ENCODE results near the gene TRIM47. TPM values are rescaled to one million over a fixed set of nuclear protein-coding genes. Genes with fewer than 3 reads are reported as not detected.

The TRIM47 gene
- total RNA-seq, 1 experiment from 2014 or later = 125 TPM

DNA sequence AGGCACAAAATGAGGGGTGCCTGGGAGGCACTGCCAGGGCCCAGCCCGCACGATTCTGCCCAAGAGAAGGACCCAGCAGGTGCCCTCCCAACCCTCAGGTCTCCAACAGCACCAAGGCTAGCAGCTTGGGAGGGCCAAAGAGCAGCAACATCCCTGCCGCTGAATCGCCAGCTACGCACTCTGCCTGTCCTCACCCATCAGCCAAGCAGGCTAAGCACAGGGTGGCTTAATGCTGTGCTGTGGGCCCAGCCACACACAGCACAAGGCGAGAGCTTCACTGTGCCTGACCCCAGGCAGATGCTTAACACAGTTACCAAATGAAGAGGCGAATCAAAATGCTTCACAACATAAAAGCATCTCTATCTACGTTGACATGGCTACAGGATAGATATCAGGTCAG lies 36.9 kb upstream of the TRIM47 start:
- Histone ChIP-seq H3K4me1 (ENCODE audit: control insufficient read depth, insufficient read depth, low read length) (no peaks in the 10 kb centered on the region), H3K27ac (ENCODE audit: low read length) (no peak overlapping the region), H3K4me3 (ENCODE audit: low read depth in 2 of 2, low read length in 2 of 2) (no peak overlapping the region), H3K27me3 (ENCODE audit: control insufficient read depth, insufficient read depth, low read length) (no peaks in the 10 kb centered on the region), H3K36me3 (ENCODE audit: control insufficient read depth, insufficient read depth, low read length) (no peaks in the 10 kb centered on the region), H3K9me3 (ENCODE audit: control insufficient read depth, insufficient read depth, low read depth, low read length) (no peaks in the 10 kb centered on the region)
- ChIA-PET CTCF (no interaction called here), POLR2A (no interaction called here)
- DNase-seq (ENCODE audit: low read depth, low spot score) (no peak), ATAC-seq (0 out of 2 replicates have a peak, but pooled peaks have one; percentile 22)
- in situ Hi-C loops (cut with HindIII; ENCODE audit: low pct_unique_long_range_greater_than_20kb, low sequenced_read_pairs) (no loop called here), intact Hi-C loops (cut with micrococcal nuclease; ENCODE audit: unreplicated experiment) (no loop called here)
- TF ChIP-seq POLR2AphosphoS5 (IDR thresholded peaks at IDR 0.05; ENCODE audit: low read depth, low read length) (no peak), SIN3A (IDR thresholded peaks at IDR 0.05; ENCODE audit: borderline replicate concordance, insufficient read depth, low read depth, low read length) (no peak), TCF7L2 (IDR thresholded peaks at IDR 0.05; ENCODE audit: low read depth, low read length) (no peak)
- TF ChIP-seq, protein P1, sequence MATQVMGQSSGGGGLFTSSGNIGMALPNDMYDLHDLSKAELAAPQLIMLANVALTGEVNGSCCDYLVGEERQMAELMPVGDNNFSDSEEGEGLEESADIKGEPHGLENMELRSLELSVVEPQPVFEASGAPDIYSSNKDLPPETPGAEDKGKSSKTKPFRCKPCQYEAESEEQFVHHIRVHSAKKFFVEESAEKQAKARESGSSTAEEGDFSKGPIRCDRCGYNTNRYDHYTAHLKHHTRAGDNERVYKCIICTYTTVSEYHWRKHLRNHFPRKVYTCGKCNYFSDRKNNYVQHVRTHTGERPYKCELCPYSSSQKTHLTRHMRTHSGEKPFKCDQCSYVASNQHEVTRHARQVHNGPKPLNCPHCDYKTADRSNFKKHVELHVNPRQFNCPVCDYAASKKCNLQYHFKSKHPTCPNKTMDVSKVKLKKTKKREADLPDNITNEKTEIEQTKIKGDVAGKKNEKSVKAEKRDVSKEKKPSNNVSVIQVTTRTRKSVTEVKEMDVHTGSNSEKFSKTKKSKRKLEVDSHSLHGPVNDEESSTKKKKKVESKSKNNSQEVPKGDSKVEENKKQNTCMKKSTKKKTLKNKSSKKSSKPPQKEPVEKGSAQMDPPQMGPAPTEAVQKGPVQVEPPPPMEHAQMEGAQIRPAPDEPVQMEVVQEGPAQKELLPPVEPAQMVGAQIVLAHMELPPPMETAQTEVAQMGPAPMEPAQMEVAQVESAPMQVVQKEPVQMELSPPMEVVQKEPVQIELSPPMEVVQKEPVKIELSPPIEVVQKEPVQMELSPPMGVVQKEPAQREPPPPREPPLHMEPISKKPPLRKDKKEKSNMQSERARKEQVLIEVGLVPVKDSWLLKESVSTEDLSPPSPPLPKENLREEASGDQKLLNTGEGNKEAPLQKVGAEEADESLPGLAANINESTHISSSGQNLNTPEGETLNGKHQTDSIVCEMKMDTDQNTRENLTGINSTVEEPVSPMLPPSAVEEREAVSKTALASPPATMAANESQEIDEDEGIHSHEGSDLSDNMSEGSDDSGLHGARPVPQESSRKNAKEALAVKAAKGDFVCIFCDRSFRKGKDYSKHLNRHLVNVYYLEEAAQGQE (IDR thresholded peaks at IDR 0.05; ENCODE audit: insufficient read depth in 1 of 2, low read depth in 2 of 2, low read length in 1 of 2) = no peak
- TF ChIP-seq, protein P2, sequence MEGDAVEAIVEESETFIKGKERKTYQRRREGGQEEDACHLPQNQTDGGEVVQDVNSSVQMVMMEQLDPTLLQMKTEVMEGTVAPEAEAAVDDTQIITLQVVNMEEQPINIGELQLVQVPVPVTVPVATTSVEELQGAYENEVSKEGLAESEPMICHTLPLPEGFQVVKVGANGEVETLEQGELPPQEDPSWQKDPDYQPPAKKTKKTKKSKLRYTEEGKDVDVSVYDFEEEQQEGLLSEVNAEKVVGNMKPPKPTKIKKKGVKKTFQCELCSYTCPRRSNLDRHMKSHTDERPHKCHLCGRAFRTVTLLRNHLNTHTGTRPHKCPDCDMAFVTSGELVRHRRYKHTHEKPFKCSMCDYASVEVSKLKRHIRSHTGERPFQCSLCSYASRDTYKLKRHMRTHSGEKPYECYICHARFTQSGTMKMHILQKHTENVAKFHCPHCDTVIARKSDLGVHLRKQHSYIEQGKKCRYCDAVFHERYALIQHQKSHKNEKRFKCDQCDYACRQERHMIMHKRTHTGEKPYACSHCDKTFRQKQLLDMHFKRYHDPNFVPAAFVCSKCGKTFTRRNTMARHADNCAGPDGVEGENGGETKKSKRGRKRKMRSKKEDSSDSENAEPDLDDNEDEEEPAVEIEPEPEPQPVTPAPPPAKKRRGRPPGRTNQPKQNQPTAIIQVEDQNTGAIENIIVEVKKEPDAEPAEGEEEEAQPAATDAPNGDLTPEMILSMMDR (IDR thresholded peaks at IDR 0.05) = no peak
- no TSS peak for BruUV-seq (replicated peaks)

DNA sequence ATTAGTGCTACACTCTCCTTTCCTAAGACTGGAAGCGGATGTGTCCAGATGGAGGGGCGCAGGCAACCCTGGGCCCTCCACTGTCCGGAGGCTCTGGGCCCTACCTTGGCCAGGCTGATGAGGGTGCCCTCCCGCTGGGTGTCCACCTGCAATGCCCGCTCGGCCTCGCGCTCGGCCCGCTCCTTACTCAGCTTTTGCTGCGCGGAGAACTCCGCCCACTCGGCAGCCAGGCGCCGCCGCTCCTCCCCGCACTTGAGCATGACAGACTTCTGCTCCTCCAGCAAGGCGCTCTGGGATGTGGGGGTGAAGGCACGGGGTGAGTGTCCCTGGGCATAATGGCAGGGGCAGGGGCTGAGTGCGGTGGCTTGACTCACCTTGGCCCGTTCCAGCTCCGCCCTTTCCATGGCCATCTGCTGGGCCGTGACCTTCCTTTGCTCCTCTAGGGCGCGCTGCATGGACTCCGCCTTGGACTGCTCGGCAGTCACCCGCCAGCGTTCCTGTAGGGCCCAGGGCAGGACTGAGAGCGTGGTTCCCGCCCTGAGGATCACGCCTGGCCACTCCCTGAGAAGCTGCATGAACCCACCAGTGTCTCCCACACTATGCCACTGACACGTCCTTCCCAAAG lies 36.4 kb upstream of the TRIM47 start:
- TF ChIP-seq TCF7L2 (IDR thresholded peaks at IDR 0.05; ENCODE audit: low read depth, low read length) = no peak
- H3K27ac ChIP-seq (ENCODE audit: low read length) = no peak overlapping the region
- ChIA-PET POLR2A (no interaction called here), CTCF (no interaction called here)
- no TSS peak for BruUV-seq (replicated peaks)
- no peaks in the 10 kb centered on the region for H3K27me3 ChIP-seq (ENCODE audit: control insufficient read depth, insufficient read depth, low read length)
- no peak overlapping the region for H3K4me3 ChIP-seq (ENCODE audit: low read depth in 2 of 2, low read length in 2 of 2)
- H3K4me1 ChIP-seq (ENCODE audit: control insufficient read depth, insufficient read depth, low read length) = no peaks in the 10 kb centered on the region
- H3K9me3 ChIP-seq (ENCODE audit: control insufficient read depth, insufficient read depth, low read depth, low read length) = no peaks in the 10 kb centered on the region
- DNase-seq (ENCODE audit: low read depth, low spot score) (no peak), ATAC-seq (no peak)
- intact Hi-C loops (cut with micrococcal nuclease; ENCODE audit: unreplicated experiment) = no loop called here
- in situ Hi-C loops (cut with HindIII; ENCODE audit: low pct_unique_long_range_greater_than_20kb, low sequenced_read_pairs) = no loop called here
- no peaks in the 10 kb centered on the region for H3K36me3 ChIP-seq (ENCODE audit: control insufficient read depth, insufficient read depth, low read length)

DNA sequence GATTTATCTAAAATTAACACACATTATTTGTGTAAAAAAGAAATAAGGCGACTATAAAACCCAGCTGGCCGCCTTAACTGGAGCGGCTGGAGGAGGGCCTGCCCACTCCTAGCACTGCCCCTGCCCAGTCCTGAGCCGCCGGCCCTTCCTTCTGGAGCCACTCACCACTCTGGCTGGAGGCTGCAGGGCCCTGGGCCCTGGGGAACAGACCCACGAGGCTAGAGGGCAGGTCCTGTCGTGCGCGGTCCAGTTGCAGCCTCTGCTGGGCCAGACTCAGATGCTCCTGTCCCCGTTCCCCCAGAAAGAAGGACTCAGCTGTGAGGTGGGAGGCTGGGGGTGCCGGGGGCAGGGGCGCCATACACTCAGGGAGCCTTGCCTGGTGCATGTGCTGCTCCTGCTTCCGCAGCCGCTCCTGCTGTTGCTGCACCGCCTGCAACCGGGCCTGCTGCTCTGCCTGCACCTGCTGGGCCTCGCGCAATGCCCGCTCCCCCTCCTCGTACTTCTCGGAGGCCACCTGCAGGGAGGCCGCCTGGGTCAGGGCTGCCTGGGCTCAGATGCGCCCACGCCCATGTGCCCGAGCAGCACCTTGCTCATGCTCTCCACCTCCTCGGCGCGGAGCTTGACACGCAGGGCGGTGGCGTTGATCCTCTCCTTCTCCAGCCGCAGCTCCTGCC lies 35.3 kb upstream of the TRIM47 start:
- H3K9me3 ChIP-seq (ENCODE audit: control insufficient read depth, insufficient read depth, low read depth, low read length) = no peaks in the 10 kb centered on the region
- no peaks in the 10 kb centered on the region for H3K36me3 ChIP-seq (ENCODE audit: control insufficient read depth, insufficient read depth, low read length)
- in situ Hi-C loops (cut with HindIII; ENCODE audit: low pct_unique_long_range_greater_than_20kb, low sequenced_read_pairs) (no loop called here), intact Hi-C loops (cut with micrococcal nuclease; ENCODE audit: unreplicated experiment) (no loop called here)
- no peaks in the 10 kb centered on the region for H3K4me1 ChIP-seq (ENCODE audit: control insufficient read depth, insufficient read depth, low read length)
- no peak for TF ChIP-seq SIN3A (IDR thresholded peaks at IDR 0.05; ENCODE audit: borderline replicate concordance, insufficient read depth, low read depth, low read length)
- TF ChIP-seq, protein P1 (IDR thresholded peaks at IDR 0.05; ENCODE audit: insufficient read depth in 1 of 2, low read depth in 2 of 2, low read length in 1 of 2) = no peak
- TF ChIP-seq, protein P2 (IDR thresholded peaks at IDR 0.05) = no peak
- TF ChIP-seq POLR2AphosphoS5 (IDR thresholded peaks at IDR 0.05; ENCODE audit: low read depth, low read length) = no peak
- no peak for TF ChIP-seq TCF7L2 (IDR thresholded peaks at IDR 0.05; ENCODE audit: low read depth, low read length)
- no TSS peak for BruUV-seq (replicated peaks)
- H3K27me3 ChIP-seq (ENCODE audit: control insufficient read depth, insufficient read depth, low read length) = no peaks in the 10 kb centered on the region
- no peak overlapping the region for H3K4me3 ChIP-seq (ENCODE audit: low read depth in 2 of 2, low read length in 2 of 2)
- no peak for ATAC-seq
- CTCF ChIA-PET = no interaction called here
- H3K27ac ChIP-seq (ENCODE audit: low read length) = no peak overlapping the region
- POLR2A ChIA-PET = no interaction called here
- no peak for DNase-seq (ENCODE audit: low read depth, low spot score)
